ENCODE results near the gene HIPK1.

Gene HIPK1

GRCh38 chr1:113903501-113904292 is 25.4 kb upstream of the HIPK1 start:
- TF ChIP-seq CTCF (IDR thresholded peaks at IDR 0.05; ENCODE audit: low read depth, low read length), result no peak
- DNase-seq (ENCODE audit: extremely low read depth, low read depth), result no peak

- no peak for DNase-seq (ENCODE audit: extremely low read depth, low read depth)
Observed at GRCh38 chr1:113904293-113904673, 24.8 kb upstream of the HIPK1 start.

GRCh38 chr1:113904674-113905434 is 24.3 kb upstream of the HIPK1 start, which contains the start of the genes AP4B1 and DCLRE1B:
AP4B1 (minus strand) TSS chr1:113904799; CDS start chr1:113904717, 82 bp downstream.
DCLRE1B (plus strand) TSS chr1:113905326; CDS start chr1:113905587, 261 bp downstream.
- TF ChIP-seq CTCF (IDR thresholded peaks at IDR 0.05; ENCODE audit: low read depth, low read length), result peak; percentile 82

More at GRCh38 chr1:113904293-113904673, 24.8 kb upstream of the HIPK1 start:
- TF ChIP-seq CTCF (IDR thresholded peaks at IDR 0.05; ENCODE audit: low read depth, low read length), result no peak

GRCh38 chr1:113905435-113905861 is 23.7 kb upstream of the HIPK1 start:
- DNase-seq (ENCODE audit: extremely low read depth, low read depth), result no peak
- TF ChIP-seq CTCF (IDR thresholded peaks at IDR 0.05; ENCODE audit: low read depth, low read length), result no peak

More at GRCh38 chr1:113904674-113905434, 24.3 kb upstream of the HIPK1 start, which contains the start of the genes AP4B1 and DCLRE1B:
- DNase-seq (ENCODE audit: extremely low read depth, low read depth), result peak; percentile 100

GRCh38 chr1:113912594-113913311 is 16.4 kb upstream of the HIPK1 start:
- TF ChIP-seq CTCF (IDR thresholded peaks at IDR 0.05; ENCODE audit: low read depth, low read length), result no peak

GRCh38 chr1:113913312-113913668 is 15.8 kb upstream of the HIPK1 start:
- TF ChIP-seq CTCF (IDR thresholded peaks at IDR 0.05; ENCODE audit: low read depth, low read length), result no peak
- DNase-seq (ENCODE audit: extremely low read depth, low read depth), result no peak

More at GRCh38 chr1:113912594-113913311, 16.4 kb upstream of the HIPK1 start:
- peak; percentile 47 for DNase-seq (ENCODE audit: extremely low read depth, low read depth)

Data from AG09319 (cell line).